Peyer's patch (tissue), 4 donors: ENCODE data around the gene LRRC17.

Source experiments
- POLR2A ChIP-seq, 2 donors: fragments of 450-650 bp; IDR thresholded peaks; one replicate each; pipeline ENCODE4 v1.5.1; 2017; ENCODE audit warnings: antibody characterized with exemption in 2 of 2, mild to moderate bottlenecking in 2 of 2, moderate library complexity in 2 of 2
- TF ChIP-seq, protein P1 (sequence below), 6 experiments: fragments of 450-650 bp in 4 of 6; fragments of 200-600 bp in 2 of 6; sonication (generic) in 1 of 6; IDR thresholded peaks; one replicate each; pipeline ENCODE4 v1.5.1; 2017 to 2019; ENCODE audit warnings: antibody characterized with exemption in 6 of 6, mild to moderate bottlenecking in 3 of 6, moderate library complexity in 1 of 6

- TF ChIP-seq, protein P1, sequence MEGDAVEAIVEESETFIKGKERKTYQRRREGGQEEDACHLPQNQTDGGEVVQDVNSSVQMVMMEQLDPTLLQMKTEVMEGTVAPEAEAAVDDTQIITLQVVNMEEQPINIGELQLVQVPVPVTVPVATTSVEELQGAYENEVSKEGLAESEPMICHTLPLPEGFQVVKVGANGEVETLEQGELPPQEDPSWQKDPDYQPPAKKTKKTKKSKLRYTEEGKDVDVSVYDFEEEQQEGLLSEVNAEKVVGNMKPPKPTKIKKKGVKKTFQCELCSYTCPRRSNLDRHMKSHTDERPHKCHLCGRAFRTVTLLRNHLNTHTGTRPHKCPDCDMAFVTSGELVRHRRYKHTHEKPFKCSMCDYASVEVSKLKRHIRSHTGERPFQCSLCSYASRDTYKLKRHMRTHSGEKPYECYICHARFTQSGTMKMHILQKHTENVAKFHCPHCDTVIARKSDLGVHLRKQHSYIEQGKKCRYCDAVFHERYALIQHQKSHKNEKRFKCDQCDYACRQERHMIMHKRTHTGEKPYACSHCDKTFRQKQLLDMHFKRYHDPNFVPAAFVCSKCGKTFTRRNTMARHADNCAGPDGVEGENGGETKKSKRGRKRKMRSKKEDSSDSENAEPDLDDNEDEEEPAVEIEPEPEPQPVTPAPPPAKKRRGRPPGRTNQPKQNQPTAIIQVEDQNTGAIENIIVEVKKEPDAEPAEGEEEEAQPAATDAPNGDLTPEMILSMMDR (IDR thresholded peaks at IDR 0.05), result no peak
- TF ChIP-seq POLR2A (IDR thresholded peaks at IDR 0.05), result no peak
These were observed 21.0 kb upstream of the LRRC17 start for GRCh38 chr7:102891693-102892261.
